AG09309 (cell line): Measurements from ENCODE around the gene GPHN.

ENCODE experiments used
- DNase-seq: peaks from one replicate; pipeline ENCODE4 v3.0.0-alpha.2; 2010; ENCODE audit warnings: low read depth
- H3K4me3 ChIP-seq: 2 replicates; pipeline ENCODE4 v1.5.1; 2011; ENCODE audit warnings: mild to moderate bottlenecking, low read depth, low read length, moderate library complexity; ENCODE audit not compliant: control insufficient read depth
- TF ChIP-seq, protein P1 (sequence below): IDR thresholded peaks from 2 replicates; pipeline ENCODE4 v1.5.1; 2011; ENCODE audit warnings: mild to moderate bottlenecking, low read depth, low read length, inconsistent platforms; ENCODE audit not compliant: insufficient read depth, control insufficient read depth; ENCODE audit errors: missing control alignments

Gene GPHN

DNA sequence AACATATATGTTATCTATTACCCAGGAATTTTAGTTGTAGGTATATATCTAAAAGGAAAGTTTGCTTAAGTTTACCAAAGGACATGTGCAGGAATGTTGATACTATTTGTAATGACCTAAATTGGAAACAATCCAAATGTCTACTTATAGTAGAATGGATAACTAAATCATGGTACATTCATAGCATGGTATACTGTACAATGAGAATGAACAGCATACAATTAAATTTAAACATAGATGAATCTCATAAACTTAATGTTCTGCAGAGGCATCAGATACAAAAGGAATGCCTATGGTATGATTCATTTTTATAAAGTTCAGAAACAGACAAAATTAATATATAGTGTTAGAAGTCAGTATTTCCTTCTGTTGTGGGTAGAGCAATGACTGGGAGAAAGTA lies 135.4 kb downstream of the GPHN start:
- no peak overlapping the region for H3K4me3 ChIP-seq
- TF ChIP-seq, protein P1, sequence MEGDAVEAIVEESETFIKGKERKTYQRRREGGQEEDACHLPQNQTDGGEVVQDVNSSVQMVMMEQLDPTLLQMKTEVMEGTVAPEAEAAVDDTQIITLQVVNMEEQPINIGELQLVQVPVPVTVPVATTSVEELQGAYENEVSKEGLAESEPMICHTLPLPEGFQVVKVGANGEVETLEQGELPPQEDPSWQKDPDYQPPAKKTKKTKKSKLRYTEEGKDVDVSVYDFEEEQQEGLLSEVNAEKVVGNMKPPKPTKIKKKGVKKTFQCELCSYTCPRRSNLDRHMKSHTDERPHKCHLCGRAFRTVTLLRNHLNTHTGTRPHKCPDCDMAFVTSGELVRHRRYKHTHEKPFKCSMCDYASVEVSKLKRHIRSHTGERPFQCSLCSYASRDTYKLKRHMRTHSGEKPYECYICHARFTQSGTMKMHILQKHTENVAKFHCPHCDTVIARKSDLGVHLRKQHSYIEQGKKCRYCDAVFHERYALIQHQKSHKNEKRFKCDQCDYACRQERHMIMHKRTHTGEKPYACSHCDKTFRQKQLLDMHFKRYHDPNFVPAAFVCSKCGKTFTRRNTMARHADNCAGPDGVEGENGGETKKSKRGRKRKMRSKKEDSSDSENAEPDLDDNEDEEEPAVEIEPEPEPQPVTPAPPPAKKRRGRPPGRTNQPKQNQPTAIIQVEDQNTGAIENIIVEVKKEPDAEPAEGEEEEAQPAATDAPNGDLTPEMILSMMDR, result no peak
- DNase-seq, result no peak

DNA sequence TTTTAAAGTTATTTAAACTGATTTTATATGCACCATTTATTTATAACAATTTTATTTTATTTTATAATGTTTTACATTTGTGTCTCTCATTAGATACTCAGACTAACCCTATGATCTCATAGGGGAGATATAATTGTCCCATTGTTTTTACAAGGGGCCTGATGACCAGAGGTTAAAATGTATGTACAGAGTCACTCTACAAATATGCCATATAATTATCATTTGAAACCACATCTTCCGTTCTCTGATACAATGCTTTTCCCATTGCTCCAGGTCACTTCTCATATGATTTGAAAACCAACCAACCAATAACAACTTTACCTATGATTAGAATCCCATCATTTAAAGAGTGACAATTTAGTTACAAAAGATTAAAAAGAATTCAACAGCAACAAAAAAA lies 137.8 kb downstream of the GPHN start:
- DNase-seq, result no peak
- H3K4me3 ChIP-seq, result no peak overlapping the region
- TF ChIP-seq, protein P1, result no peak

DNA sequence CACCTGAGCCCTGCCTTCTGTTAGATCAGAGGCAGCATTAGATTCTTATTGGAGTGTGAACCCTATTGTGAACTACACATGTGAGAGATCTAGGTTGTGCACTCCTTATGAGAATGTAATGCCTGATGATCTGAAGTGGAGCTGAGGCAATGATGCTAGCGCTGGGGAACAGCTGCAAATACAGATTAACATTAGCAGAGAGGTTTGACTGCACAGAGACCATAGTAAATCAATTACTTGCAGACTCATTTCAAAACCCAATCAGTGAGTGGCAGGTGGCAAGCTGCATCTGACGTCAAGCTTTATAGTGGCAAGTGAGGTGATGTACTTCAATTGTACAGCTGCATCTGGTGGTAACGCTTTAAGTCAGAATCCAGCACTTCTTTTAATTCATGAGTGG lies 141.6 kb downstream of the GPHN start:
- no peak for DNase-seq

DNA sequence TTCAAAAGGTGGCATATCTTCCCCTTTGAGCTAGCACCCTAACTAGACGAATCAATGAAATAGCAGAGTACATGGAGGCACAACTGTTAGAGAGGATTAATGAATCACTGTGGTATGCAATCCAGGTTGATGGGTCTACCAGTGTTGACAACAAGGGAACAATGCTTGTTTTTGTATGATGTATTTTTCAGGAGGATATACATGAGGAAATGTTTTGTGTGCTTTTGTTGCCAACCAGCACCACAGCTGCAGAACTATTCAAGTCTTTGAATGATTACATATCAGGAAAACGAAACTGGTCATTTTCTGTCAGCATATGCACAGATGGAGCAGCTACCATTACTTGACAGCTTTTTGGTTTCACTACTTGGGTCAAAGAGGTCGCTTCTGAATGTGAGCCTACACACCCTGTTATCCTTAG lies 142.6 kb downstream of the GPHN start:
- no peak for DNase-seq
- TF ChIP-seq, protein P1, result no peak

More for the DNA sequence above, 141.6 kb downstream of the GPHN start:
- no peak overlapping the region for H3K4me3 ChIP-seq
- TF ChIP-seq, protein P1, result no peak

DNA sequence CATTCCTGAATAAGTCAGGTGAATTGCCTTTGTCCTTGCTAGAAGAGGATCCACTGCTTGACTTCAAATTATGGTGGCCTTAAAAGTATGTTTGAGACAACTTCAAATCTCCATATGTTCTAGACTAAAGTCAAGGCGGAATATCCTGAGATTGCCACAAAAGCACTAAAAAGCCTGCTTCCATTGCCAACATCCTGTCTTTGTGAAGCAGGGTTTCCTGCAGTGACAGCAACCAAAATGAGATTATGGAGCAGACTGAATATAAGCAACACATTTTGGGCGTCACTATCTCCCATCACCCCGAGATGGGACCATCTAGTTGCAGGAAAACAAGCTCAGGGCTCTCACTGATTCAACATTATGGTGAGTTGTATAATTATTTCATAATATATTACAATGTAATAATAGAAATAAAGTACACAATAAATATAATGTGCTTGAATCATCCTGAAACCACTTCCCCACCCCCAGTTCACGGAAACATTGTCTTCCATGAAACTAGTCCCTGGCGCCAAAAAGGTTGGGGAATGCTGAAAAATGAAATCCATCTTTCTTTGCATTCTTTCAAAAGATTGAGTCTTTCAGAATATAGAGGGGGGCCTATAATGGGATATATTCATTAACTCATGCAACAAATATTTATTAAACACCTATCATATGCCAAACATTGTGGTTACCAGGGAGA lies 143.7 kb downstream of the GPHN start:
- TF ChIP-seq, protein P1, result no peak
- no peak overlapping the region for H3K4me3 ChIP-seq

More for the DNA sequence above, 142.6 kb downstream of the GPHN start:
- no peak overlapping the region for H3K4me3 ChIP-seq

DNA sequence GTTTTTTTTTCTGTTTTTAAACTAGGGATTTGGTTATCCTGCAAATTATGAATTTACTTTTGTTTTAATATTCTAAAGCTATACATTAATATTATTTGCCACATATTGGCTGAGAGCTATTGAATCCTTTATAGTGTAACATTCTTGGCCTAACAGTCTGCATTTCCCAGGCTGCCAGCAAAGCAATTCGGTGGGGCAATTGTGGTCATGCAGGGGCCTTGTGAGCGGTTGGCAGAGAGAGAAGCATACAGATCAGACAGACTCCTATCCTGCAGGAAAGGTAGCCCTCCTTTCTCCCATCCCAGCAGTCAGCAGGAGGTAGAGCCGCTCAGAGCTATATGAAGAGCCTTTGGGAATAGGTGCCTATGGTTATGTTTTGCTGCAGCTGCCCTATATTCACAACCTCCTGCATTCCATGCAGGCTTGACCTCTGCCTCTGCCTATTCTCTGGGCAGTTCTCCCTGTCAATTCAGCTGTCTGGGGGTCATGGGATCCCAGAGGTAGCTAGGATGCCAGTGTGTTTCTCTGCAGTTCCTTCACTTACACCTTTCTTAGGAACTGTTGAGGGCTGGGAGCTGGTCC lies 144.7 kb downstream of the GPHN start:
- TF ChIP-seq, protein P1, result no peak
- no peak for DNase-seq
- no peak overlapping the region for H3K4me3 ChIP-seq

More for the DNA sequence above, 143.7 kb downstream of the GPHN start:
- DNase-seq, result no peak

DNA sequence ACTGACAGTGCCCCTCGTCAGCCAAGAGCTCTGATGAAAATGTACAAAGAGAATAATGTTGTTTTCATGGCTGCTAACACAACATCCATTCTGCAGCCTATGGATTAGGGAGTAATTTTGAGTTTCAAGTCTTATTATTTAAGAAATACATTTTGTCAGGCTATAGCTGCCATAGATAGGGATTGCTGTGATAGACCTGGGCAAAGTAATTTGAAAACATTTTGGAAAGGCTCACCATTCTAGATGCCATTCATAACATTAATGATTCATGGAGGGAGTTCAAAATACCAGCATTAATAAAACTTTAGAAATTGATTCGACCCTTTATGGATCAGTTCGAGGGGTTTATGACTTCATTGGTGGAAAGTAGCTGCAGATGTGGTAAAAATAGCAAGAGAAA lies 149.8 kb downstream of the GPHN start:
- no peak for DNase-seq
- TF ChIP-seq, protein P1, result no peak
- H3K4me3 ChIP-seq, result no peak overlapping the region
